OCI-LY7 (cell line): ENCODE results near the gene SLC25A29. TPM values are rescaled to one million over a fixed set of nuclear protein-coding genes. Genes with fewer than 3 reads are reported as not detected.

ENCODE experiments used
- BruUV-seq: library from RNA; stranded (reverse); fragments of 400-500 nt; replicated peaks from 2 replicates; lab custom pipeline; 2021; lab: Mats Ljungman, UMichigan
- CTCF ChIA-PET: fragments of 300-600 bp; sonication (Branson Sonifier 250); formaldehyde crosslinking; loops from one replicate; lab custom pipeline; 2022; ENCODE audit warnings: antibody characterized with exemption; ENCODE audit not compliant: unreplicated experiment; lab: Charles Lee
- POLR2A ChIA-PET: fragments of 300-600 bp; sonication (Branson Sonifier 250); formaldehyde crosslinking; loops from one replicate; lab custom pipeline; 2022; ENCODE audit warnings: antibody characterized with exemption; lab: Charles Lee
- DNase-seq: peaks from one replicate; pipeline ENCODE4 v3.0.0-alpha.2; 2015; ENCODE audit warnings: low spot score
- H2AFZ ChIP-seq: fragments of 200-600 bp; sonication (generic), shearing (Covaris generic); 2 replicates; pipeline ENCODE4 v1.6.1; 2014; ENCODE audit warnings: mild to moderate bottlenecking, antibody characterized with exemption, low read length, moderate library complexity
- H3K27ac ChIP-seq: fragments of 200-600 bp; sonication (generic); 2 replicates; pipeline ENCODE4 v1.5.1; 2014; ENCODE audit warnings: mixed run types, low read depth, mild to moderate bottlenecking, moderate library complexity, low read length, inconsistent platforms; ENCODE audit not compliant: poor library complexity, severe bottlenecking
- H3K36me3 ChIP-seq: fragments of 200-600 bp; sonication (generic); 2 replicates; pipeline ENCODE4 v1.6.1; 2014; ENCODE audit warnings: mild to moderate bottlenecking, antibody characterized with exemption, low read length, moderate library complexity, mixed read lengths; ENCODE audit not compliant: insufficient read depth
- H3K4me1 ChIP-seq: fragments of 200-600 bp; sonication (generic); 2 replicates; pipeline ENCODE4 v1.5.1; 2014; ENCODE audit warnings: mild to moderate bottlenecking, low read length; ENCODE audit not compliant: insufficient read depth, poor library complexity, severe bottlenecking
- H3K4me2 ChIP-seq: fragments of 200-600 bp; sonication (generic); 2 replicates; pipeline ENCODE4 v1.6.1; 2014; ENCODE audit warnings: mild to moderate bottlenecking, low read length
- H3K4me3 ChIP-seq: fragments of 200-600 bp; sonication (generic); 2 replicates; pipeline ENCODE4 v1.5.1; 2014; ENCODE audit warnings: mild to moderate bottlenecking, low read depth, low read length; ENCODE audit not compliant: poor library complexity, severe bottlenecking
- H3K79me2 ChIP-seq: fragments of 200-600 bp; sonication (generic); 2 replicates; pipeline ENCODE4 v1.6.1; 2016; ENCODE audit warnings: low read depth, mild to moderate bottlenecking, low read length, moderate library complexity, mixed read lengths; ENCODE audit not compliant: insufficient read depth
- H3K9me2 ChIP-seq: fragments of 200-600 bp; sonication (generic); 2 replicates; pipeline ENCODE4 v1.6.1; 2016; ENCODE audit warnings: mild to moderate bottlenecking, low read length, mixed read lengths; ENCODE audit not compliant: insufficient read depth
- H3K9me3 ChIP-seq: fragments of 200-600 bp; sonication (generic); 2 replicates; pipeline ENCODE4 v1.6.1; 2014; ENCODE audit warnings: mild to moderate bottlenecking, mixed run types, low read length, mixed read lengths
- H4K20me1 ChIP-seq: fragments of 200-600 bp; sonication (generic); 2 replicates; pipeline ENCODE4 v1.6.1; 2014; ENCODE audit warnings: mild to moderate bottlenecking, antibody characterized with exemption, low read length, moderate library complexity, mixed read lengths; ENCODE audit not compliant: insufficient read depth
- CTCF ChIP-seq: fragments of 200-600 bp; sonication (generic); conservative IDR thresholded peaks from 2 replicates; pipeline ENCODE4 v1.5.1; 2014; ENCODE audit warnings: mild to moderate bottlenecking, antibody characterized with exemption, low read length, moderate library complexity, mixed read lengths
- EZH2phosphoT487 ChIP-seq: fragments of 200-600 bp; sonication (generic); IDR thresholded peaks from 2 replicates; pipeline ENCODE4 v1.6.1; 2018; ENCODE audit warnings: low read depth, borderline replicate concordance, mild to moderate bottlenecking, mixed run types, antibody characterized with exemption, low read length, moderate library complexity, mixed read lengths
- intact Hi-C: fragments of 100-400 bp; cut with micrococcal nuclease; formaldehyde crosslinking; loops from one replicate; pipeline ENCODE4 v1.10.0; 2022; ENCODE audit not compliant: unreplicated experiment
- total RNA-seq, 2 experiments: library from RNA; depleted of rRNA in 1 of 2; stranded (reverse); fragments of >200 nt in 1 of 2; shearing (Covaris generic) in 1 of 2; gene quantifications; 2 replicates each; pipeline ENCODE4 v1.2.3, GENCODE V29; 2014 to 2022

Gene SLC25A29
- total RNA-seq, 2 experiments from 2014 or later: 14.6 to 34.8 TPM

GRCh38 chr14:100323942-100324307 lies 17.7 kb upstream of the SLC25A29 start:
- Histone ChIP-seq H3K4me2 (no peak overlapping the region), H3K79me2 (no peaks in the 10 kb centered on the region), H2AFZ (no peak overlapping the region), H3K9me2 (no peaks in the 10 kb centered on the region), H3K36me3 (no peaks in the 10 kb centered on the region), H3K27ac (no peak overlapping the region), H4K20me1 (no peaks in the 10 kb centered on the region), H3K4me1 (no peaks in the 10 kb centered on the region), H3K4me3 (no peak overlapping the region), H3K9me3 (no peaks in the 10 kb centered on the region)
- BruUV-seq: no TSS peak
- POLR2A ChIA-PET: no interaction called here
- intact Hi-C loops: no loop called here
- CTCF ChIA-PET: no interaction called here
- TF ChIP-seq EZH2phosphoT487 (no peak), CTCF (no peak)
- DNase-seq: no peak

- no TSS peak for BruUV-seq
- Histone ChIP-seq H3K79me2 (no peaks in the 10 kb centered on the region), H2AFZ (no peak within 1 kb of the TSS), H3K4me2 (no peak within 1 kb of the TSS), H4K20me1 (no peaks in the 10 kb centered on the region), H3K9me3 (no peaks in the 10 kb centered on the region), H3K4me3 (no peak within 1 kb of the TSS), H3K36me3 (no peaks in the 10 kb centered on the region), H3K9me2 (no peaks in the 10 kb centered on the region), H3K4me1 (peaks cover under 1% of the 10 kb centered on the region), H3K27ac (no peak within 1 kb of the TSS)
- TF ChIP-seq CTCF (no peak), EZH2phosphoT487 (no peak)
- no peak for DNase-seq
- CTCF ChIA-PET: interaction anchor here (0.7 kb wide), 1 partner anchor 43 kb away, joined by 3 read pairs; no protein-coding TSS in a partner anchor
- POLR2A ChIA-PET: no interaction called here
- intact Hi-C loops: no loop called here
Measured at GRCh38 chr14:100323121-100323941, 17.1 kb upstream of the SLC25A29 start, which contains the start of gene SLC25A47. TSS of gene SLC25A47 (plus strand) at chr14:100323339. CDS start at chr14:100323415, 76 bp downstream.
